Measurements from ENCODE around the gene ARHGAP21. TPM values are rescaled to one million over a fixed set of nuclear protein-coding genes. Genes with fewer than 3 reads are reported as not detected.

ARHGAP21 gene
- total RNA-seq, 4 donors from 2014 or later, result 15.3 to 59.1 (median 37.1) TPM

GRCh38 chr10:24603333-24603732 lies 120.4 kb downstream of the ARHGAP21 start:
- no peak for DNase-seq
- Histone ChIP-seq H3K4me3 (no peak overlapping the region), H3K9me3 (no peaks in the 10 kb centered on the region), H3K27me3 (no peaks in the 10 kb centered on the region), H3K27ac (no peak overlapping the region), H3K4me1 (no peaks in the 10 kb centered on the region), H3K36me3 (peaks cover 6 to 87% (median 19%) of the 10 kb centered on the region in 3 donors)
- TF ChIP-seq POLR2A (IDR thresholded peaks at IDR 0.05) (no peak), CTCF (IDR thresholded peaks at IDR 0.05) (no peak)
- 33 to 62% methylated on average over 2 of the region's 2 CpGs for WGBS, 2 donors
- intact Hi-C loops (cut with DNase I), result no loop called here

- WGBS, 2 donors, result 96 to 100% methylated on average over 3 of the region's 3 CpGs
- no peaks in the 10 kb centered on the region for H3K4me1 ChIP-seq
- intact Hi-C loops (cut with DNase I), result no loop called here
- no peak overlapping the region for H3K27ac ChIP-seq
- H3K27me3 ChIP-seq, result no peaks in the 10 kb centered on the region
- H3K9me3 ChIP-seq, result no peaks in the 10 kb centered on the region
- TF ChIP-seq CTCF (IDR thresholded peaks at IDR 0.05) (no peak), POLR2A (IDR thresholded peaks at IDR 0.05) (no peak)
- peaks cover 5 to 99% (median 24%) of the 10 kb centered on the region in 3 donors for H3K36me3 ChIP-seq
- no peak overlapping the region for H3K4me3 ChIP-seq
- no peak for DNase-seq
These were observed 125.7 kb downstream of the ARHGAP21 start for GRCh38 chr10:24597961-24598360.

- no peaks in the 10 kb centered on the region for H3K4me1 ChIP-seq
- TF ChIP-seq CTCF (IDR thresholded peaks at IDR 0.05) (no peak), POLR2A (IDR thresholded peaks at IDR 0.05) (no peak)
- intact Hi-C loops (cut with DNase I), result no loop called here
- 72 to 81% methylated on average over 7 of the region's 7 CpGs for WGBS, 2 donors
- no peak for DNase-seq
- no peaks in the 10 kb centered on the region for H3K9me3 ChIP-seq
- no peaks in the 10 kb centered on the region for H3K27me3 ChIP-seq
- H3K36me3 ChIP-seq, result peaks cover 4 to 99% (median 22%) of the 10 kb centered on the region in 3 donors
- no peak overlapping the region for H3K4me3 ChIP-seq
- no peak overlapping the region for H3K27ac ChIP-seq
These were observed 126.3 kb downstream of the ARHGAP21 start for GRCh38 chr10:24597426-24597825.

GRCh38 chr10:24596217-24596930 lies 127.3 kb downstream of the ARHGAP21 start:
- intact Hi-C loops (cut with DNase I), result no loop called here
- WGBS, 2 donors, result 92 to 96% methylated on average over 11 of the region's 11 CpGs
- Histone ChIP-seq H3K4me1 (no peaks in the 10 kb centered on the region), H3K27ac (no peak overlapping the region), H3K9me3 (no peaks in the 10 kb centered on the region), H3K36me3 (peaks cover 4 to 100% (median 23%) of the 10 kb centered on the region in 3 donors), H3K27me3 (no peaks in the 10 kb centered on the region), H3K4me3 (no peak overlapping the region)
- no peak for DNase-seq
- TF ChIP-seq CTCF (IDR thresholded peaks at IDR 0.05) (no peak), POLR2A (IDR thresholded peaks at IDR 0.05) (no peak)

GRCh38 chr10:24590697-24591457 lies 132.8 kb downstream of the ARHGAP21 start:
- Histone ChIP-seq H3K4me3 (no peak overlapping the region), H3K4me1 (no peaks in the 10 kb centered on the region), H3K27ac (no peak overlapping the region), H3K27me3 (no peaks in the 10 kb centered on the region), H3K36me3 (peaks cover 0 to 100% (median 12%) of the 10 kb centered on the region in 3 donors), H3K9me3 (no peaks in the 10 kb centered on the region)
- TF ChIP-seq CTCF (IDR thresholded peaks at IDR 0.05) (no peak), POLR2A (IDR thresholded peaks at IDR 0.05) (no peak)
- intact Hi-C loops (cut with DNase I), result no loop called here
- DNase-seq, result no peak

Data from esophagus squamous epithelium (tissue), 5 donors.